ENCODE data around the gene PHACTR4. TPM values are rescaled to one million over a fixed set of nuclear protein-coding genes. Genes with fewer than 3 reads are reported as not detected.
"Not testable (repeated sequence)": the region's sequence is repeated elsewhere in the genome, so short reads cannot be mapped to it uniquely, and the experiment has no call there.

The PHACTR4 gene
- total and polyA plus RNA-seq, 2 experiments from 2014 or later: 35.4 to 47.1 TPM

DNA sequence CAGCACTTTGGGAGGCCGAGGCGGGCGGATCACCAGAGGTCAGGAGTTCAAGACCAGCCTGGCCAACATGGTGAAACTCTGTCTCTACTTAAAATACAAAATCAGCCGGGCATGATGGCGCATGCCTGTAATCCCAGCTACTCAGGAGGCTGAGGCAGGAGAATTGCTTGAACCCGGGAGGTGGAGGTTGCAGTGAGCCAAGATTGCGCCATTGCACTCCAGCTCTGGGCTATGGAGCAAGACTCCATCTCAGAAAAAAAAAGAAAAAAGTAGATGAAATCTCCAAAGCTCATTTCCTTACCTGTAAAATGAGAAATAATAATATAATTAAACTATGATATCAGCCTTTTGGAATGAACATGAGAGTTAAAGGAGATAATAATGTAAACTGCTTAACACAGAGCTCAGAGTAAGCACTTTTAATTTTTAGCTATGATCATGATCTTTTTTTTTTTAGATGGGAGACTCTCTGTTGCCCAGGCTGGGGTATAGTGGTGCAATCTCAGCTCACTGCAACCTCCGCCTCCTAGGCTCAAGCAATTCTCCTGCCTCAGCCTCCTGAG, 16.2 kb upstream of the PHACTR4 start:
- H3K4me1 ChIP-seq (ENCODE audit: insufficient read depth); H3K36me3 Mint-ChIP-seq (ENCODE audit: low read depth); H3K79me2 ChIP-seq (replicated peaks; ENCODE audit: insufficient read depth); H3K27ac Mint-ChIP-seq; H3K4me3 Mint-ChIP-seq; H3K4me2 ChIP-seq; DNase-seq (ENCODE audit: low spot score); H3F3A ChIP-seq (replicated peaks; ENCODE audit: low read depth); H3K36me3 ChIP-seq (ENCODE audit: insufficient read depth); H3K9me3 Mint-ChIP-seq; H4K20me1 ChIP-seq (replicated peaks; ENCODE audit: insufficient read depth); H3K27me3 ChIP-seq (ENCODE audit: insufficient read depth); ATAC-seq; H2AFZ ChIP-seq; H3K4me1 Mint-ChIP-seq; H3K4me3 ChIP-seq; H3K27ac ChIP-seq (ENCODE audit: low read depth); H3K9me2 ChIP-seq (ENCODE audit: insufficient read depth); H3K27me3 Mint-ChIP-seq (ENCODE audit: insufficient read depth, low read depth, poor library complexity): not testable (repeated sequence)

DNA sequence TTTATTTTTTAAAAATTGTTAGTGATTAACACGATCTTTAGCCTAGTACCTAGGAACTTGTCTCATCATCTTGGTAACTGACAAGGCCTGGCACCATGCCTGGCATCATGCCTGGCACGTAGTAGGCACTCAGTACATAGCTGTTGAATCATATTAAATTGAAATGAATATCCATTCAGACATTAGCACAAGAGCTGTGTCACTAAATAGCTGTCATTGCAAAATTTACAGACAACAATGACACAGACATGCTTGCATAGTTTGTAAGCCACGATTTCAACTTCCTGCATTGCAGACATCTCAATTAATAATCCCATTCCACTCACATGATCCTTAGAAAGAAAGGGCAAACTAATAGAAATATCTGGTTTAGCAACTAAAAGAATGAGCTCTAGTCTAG, 15.4 kb upstream of the PHACTR4 start:
- Mint-ChIP-seq H3K36me3 (ENCODE audit: low read depth) (0 out of 3 replicates have a peak, but pooled peaks cover 3% of the 10 kb centered on the region), H3K27ac (no peak overlapping the region), H3K4me1 (0 out of 3 replicates have a peak, but pooled peaks cover 2% of the 10 kb centered on the region), H3K4me3 (no peak overlapping the region), H3K9me3 (peaks cover 3% of the 10 kb centered on the region; the same call in 1 of the 3 replicates), H3K27me3 (ENCODE audit: insufficient read depth, low read depth, poor library complexity) (peaks cover 6% of the 10 kb centered on the region)
- Histone ChIP-seq H3K27me3 (ENCODE audit: insufficient read depth) (no peaks in the 10 kb centered on the region), H3K36me3 (ENCODE audit: insufficient read depth) (no peaks in the 10 kb centered on the region), H3K79me2 (replicated peaks; ENCODE audit: insufficient read depth) (no peaks in the 10 kb centered on the region), H2AFZ (no peak overlapping the region), H3K4me2 (no peak overlapping the region), H3F3A (replicated peaks; ENCODE audit: low read depth) (no peaks in the 10 kb centered on the region), H3K4me1 (ENCODE audit: insufficient read depth) (no peaks in the 10 kb centered on the region), H3K9me2 (ENCODE audit: insufficient read depth) (no peaks in the 10 kb centered on the region), H4K20me1 (replicated peaks; ENCODE audit: insufficient read depth) (no peaks in the 10 kb centered on the region), H3K4me3 (no peak overlapping the region), H3K27ac (ENCODE audit: low read depth) (no peak overlapping the region)
- no peak for DNase-seq (ENCODE audit: low spot score)
- no peak for ATAC-seq
- TF ChIP-seq ZNF331 (CRISPR knock-in tag; IDR thresholded peaks at IDR 0.05; ENCODE audit: low read depth) (no peak), STAT1 (IDR thresholded peaks at IDR 0.05; ENCODE audit: unreplicated experiment) (no peak), NANOG (IDR thresholded peaks at IDR 0.05; ENCODE audit: borderline replicate concordance) (no peak), CREB1 (CRISPR knock-in tag; IDR thresholded peaks at IDR 0.05; ENCODE audit: low read depth) (no peak), EZH2 (IDR thresholded peaks at IDR 0.05; ENCODE audit: low read depth, unreplicated experiment) (no peak), POLR2AphosphoS5 (IDR thresholded peaks at IDR 0.05; ENCODE audit: low read depth) (no peak), ZNF114 (CRISPR knock-in tag; IDR thresholded peaks at IDR 0.05) (no peak), EZH2phosphoT487 (IDR thresholded peaks at IDR 0.05; ENCODE audit: unreplicated experiment) (no peak)
- TF ChIP-seq, protein P1, sequence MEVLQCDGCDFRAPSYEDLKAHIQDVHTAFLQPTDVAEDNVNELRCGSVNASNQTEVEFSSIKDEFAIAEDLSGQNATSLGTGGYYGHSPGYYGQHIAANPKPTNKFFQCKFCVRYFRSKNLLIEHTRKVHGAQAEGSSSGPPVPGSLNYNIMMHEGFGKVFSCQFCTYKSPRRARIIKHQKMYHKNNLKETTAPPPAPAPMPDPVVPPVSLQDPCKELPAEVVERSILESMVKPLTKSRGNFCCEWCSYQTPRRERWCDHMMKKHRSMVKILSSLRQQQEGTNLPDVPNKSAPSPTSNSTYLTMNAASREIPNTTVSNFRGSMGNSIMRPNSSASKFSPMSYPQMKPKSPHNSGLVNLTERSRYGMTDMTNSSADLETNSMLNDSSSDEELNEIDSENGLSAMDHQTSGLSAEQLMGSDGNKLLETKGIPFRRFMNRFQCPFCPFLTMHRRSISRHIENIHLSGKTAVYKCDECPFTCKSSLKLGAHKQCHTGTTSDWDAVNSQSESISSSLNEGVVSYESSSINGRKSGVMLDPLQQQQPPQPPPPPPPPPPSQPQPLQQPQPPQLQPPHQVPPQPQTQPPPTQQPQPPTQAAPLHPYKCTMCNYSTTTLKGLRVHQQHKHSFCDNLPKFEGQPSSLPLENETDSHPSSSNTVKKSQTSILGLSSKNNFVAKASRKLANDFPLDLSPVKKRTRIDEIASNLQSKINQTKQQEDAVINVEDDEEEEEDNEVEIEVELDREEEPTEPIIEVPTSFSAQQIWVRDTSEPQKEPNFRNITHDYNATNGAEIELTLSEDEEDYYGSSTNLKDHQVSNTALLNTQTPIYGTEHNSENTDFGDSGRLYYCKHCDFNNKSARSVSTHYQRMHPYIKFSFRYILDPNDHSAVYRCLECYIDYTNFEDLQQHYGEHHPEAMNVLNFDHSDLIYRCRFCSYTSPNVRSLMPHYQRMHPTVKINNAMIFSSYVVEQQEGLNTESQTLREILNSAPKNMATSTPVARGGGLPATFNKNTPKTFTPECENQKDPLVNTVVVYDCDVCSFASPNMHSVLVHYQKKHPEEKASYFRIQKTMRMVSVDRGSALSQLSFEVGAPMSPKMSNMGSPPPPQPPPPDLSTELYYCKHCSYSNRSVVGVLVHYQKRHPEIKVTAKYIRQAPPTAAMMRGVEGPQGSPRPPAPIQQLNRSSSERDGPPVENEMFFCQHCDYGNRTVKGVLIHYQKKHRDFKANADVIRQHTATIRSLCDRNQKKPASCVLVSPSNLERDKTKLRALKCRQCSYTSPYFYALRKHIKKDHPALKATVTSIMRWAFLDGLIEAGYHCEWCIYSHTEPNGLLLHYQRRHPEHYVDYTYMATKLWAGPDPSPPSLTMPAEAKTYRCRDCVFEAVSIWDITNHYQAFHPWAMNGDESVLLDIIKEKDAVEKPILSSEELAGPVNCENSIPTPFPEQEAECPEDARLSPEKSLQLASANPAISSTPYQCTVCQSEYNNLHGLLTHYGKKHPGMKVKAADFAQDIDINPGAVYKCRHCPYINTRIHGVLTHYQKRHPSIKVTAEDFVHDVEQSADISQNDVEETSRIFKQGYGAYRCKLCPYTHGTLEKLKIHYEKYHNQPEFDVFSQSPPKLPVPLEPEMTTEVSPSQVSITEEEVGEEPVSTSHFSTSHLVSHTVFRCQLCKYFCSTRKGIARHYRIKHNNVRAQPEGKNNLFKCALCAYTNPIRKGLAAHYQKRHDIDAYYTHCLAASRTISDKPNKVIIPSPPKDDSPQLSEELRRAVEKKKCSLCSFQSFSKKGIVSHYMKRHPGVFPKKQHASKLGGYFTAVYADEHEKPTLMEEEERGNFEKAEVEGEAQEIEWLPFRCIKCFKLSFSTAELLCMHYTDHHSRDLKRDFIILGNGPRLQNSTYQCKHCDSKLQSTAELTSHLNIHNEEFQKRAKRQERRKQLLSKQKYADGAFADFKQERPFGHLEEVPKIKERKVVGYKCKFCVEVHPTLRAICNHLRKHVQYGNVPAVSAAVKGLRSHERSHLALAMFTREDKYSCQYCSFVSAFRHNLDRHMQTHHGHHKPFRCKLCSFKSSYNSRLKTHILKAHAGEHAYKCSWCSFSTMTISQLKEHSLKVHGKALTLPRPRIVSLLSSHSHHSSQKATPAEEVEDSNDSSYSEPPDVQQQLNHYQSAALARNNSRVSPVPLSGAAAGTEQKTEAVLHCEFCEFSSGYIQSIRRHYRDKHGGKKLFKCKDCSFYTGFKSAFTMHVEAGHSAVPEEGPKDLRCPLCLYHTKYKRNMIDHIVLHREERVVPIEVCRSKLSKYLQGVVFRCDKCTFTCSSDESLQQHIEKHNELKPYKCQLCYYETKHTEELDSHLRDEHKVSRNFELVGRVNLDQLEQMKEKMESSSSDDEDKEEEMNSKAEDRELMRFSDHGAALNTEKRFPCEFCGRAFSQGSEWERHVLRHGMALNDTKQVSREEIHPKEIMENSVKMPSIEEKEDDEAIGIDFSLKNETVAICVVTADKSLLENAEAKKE (CRISPR knock-in tag; IDR thresholded peaks at IDR 0.05): no peak
- TF ChIP-seq, protein P2, sequence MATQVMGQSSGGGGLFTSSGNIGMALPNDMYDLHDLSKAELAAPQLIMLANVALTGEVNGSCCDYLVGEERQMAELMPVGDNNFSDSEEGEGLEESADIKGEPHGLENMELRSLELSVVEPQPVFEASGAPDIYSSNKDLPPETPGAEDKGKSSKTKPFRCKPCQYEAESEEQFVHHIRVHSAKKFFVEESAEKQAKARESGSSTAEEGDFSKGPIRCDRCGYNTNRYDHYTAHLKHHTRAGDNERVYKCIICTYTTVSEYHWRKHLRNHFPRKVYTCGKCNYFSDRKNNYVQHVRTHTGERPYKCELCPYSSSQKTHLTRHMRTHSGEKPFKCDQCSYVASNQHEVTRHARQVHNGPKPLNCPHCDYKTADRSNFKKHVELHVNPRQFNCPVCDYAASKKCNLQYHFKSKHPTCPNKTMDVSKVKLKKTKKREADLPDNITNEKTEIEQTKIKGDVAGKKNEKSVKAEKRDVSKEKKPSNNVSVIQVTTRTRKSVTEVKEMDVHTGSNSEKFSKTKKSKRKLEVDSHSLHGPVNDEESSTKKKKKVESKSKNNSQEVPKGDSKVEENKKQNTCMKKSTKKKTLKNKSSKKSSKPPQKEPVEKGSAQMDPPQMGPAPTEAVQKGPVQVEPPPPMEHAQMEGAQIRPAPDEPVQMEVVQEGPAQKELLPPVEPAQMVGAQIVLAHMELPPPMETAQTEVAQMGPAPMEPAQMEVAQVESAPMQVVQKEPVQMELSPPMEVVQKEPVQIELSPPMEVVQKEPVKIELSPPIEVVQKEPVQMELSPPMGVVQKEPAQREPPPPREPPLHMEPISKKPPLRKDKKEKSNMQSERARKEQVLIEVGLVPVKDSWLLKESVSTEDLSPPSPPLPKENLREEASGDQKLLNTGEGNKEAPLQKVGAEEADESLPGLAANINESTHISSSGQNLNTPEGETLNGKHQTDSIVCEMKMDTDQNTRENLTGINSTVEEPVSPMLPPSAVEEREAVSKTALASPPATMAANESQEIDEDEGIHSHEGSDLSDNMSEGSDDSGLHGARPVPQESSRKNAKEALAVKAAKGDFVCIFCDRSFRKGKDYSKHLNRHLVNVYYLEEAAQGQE (IDR thresholded peaks at IDR 0.05; ENCODE audit: unreplicated experiment): no peak
- TF ChIP-seq, protein P3, sequence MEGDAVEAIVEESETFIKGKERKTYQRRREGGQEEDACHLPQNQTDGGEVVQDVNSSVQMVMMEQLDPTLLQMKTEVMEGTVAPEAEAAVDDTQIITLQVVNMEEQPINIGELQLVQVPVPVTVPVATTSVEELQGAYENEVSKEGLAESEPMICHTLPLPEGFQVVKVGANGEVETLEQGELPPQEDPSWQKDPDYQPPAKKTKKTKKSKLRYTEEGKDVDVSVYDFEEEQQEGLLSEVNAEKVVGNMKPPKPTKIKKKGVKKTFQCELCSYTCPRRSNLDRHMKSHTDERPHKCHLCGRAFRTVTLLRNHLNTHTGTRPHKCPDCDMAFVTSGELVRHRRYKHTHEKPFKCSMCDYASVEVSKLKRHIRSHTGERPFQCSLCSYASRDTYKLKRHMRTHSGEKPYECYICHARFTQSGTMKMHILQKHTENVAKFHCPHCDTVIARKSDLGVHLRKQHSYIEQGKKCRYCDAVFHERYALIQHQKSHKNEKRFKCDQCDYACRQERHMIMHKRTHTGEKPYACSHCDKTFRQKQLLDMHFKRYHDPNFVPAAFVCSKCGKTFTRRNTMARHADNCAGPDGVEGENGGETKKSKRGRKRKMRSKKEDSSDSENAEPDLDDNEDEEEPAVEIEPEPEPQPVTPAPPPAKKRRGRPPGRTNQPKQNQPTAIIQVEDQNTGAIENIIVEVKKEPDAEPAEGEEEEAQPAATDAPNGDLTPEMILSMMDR (conservative IDR thresholded peaks at IDR 0.05; ENCODE audit: low read depth in 2 of 2): no peak

All from GM23338 (cell line).